OCI-LY7 (cell line): ENCODE measurements around the gene RAI2. TPM values are rescaled to one million over a fixed set of nuclear protein-coding genes. Genes with fewer than 3 reads are reported as not detected.

Experiments used
- Bru-seq: library from RNA; stranded (reverse); fragments of 400-500 nt; gene quantifications from one replicate; lab custom pipeline; 2021; lab: Mats Ljungman, UMichigan
- BruChase-seq, 2 experiments: library from RNA; stranded (reverse); fragments of 400-500 nt; gene quantifications; one replicate each; lab custom pipeline; 2021; lab: Mats Ljungman, UMichigan
- BruUV-seq: library from RNA; stranded (reverse); fragments of 400-500 nt; replicated peaks from 2 replicates; lab custom pipeline; 2021; lab: Mats Ljungman, UMichigan
- CTCF ChIA-PET: fragments of 300-600 bp; sonication (Branson Sonifier 250); formaldehyde crosslinking; loops from one replicate; lab custom pipeline; 2022; ENCODE audit warnings: antibody characterized with exemption; ENCODE audit not compliant: unreplicated experiment; lab: Charles Lee
- POLR2A ChIA-PET: fragments of 300-600 bp; sonication (Branson Sonifier 250); formaldehyde crosslinking; loops from one replicate; lab custom pipeline; 2022; ENCODE audit warnings: antibody characterized with exemption; lab: Charles Lee
- DNase-seq: peaks from one replicate; pipeline ENCODE4 v3.0.0-alpha.2; 2015; ENCODE audit warnings: low spot score
- H2AFZ ChIP-seq: fragments of 200-600 bp; sonication (generic), shearing (Covaris generic); 2 replicates; pipeline ENCODE4 v1.6.1; 2014; ENCODE audit warnings: mild to moderate bottlenecking, antibody characterized with exemption, low read length, moderate library complexity
- H3K27ac ChIP-seq: fragments of 200-600 bp; sonication (generic); 2 replicates; pipeline ENCODE4 v1.5.1; 2014; ENCODE audit warnings: mixed run types, low read depth, mild to moderate bottlenecking, moderate library complexity, low read length, inconsistent platforms; ENCODE audit not compliant: poor library complexity, severe bottlenecking
- H3K36me3 ChIP-seq: fragments of 200-600 bp; sonication (generic); 2 replicates; pipeline ENCODE4 v1.6.1; 2014; ENCODE audit warnings: mild to moderate bottlenecking, antibody characterized with exemption, low read length, moderate library complexity, mixed read lengths; ENCODE audit not compliant: insufficient read depth
- H3K4me1 ChIP-seq: fragments of 200-600 bp; sonication (generic); 2 replicates; pipeline ENCODE4 v1.5.1; 2014; ENCODE audit warnings: mild to moderate bottlenecking, low read length; ENCODE audit not compliant: insufficient read depth, poor library complexity, severe bottlenecking
- H3K4me2 ChIP-seq: fragments of 200-600 bp; sonication (generic); 2 replicates; pipeline ENCODE4 v1.6.1; 2014; ENCODE audit warnings: mild to moderate bottlenecking, low read length
- H3K4me3 ChIP-seq: fragments of 200-600 bp; sonication (generic); 2 replicates; pipeline ENCODE4 v1.5.1; 2014; ENCODE audit warnings: mild to moderate bottlenecking, low read depth, low read length; ENCODE audit not compliant: poor library complexity, severe bottlenecking
- H3K79me2 ChIP-seq: fragments of 200-600 bp; sonication (generic); 2 replicates; pipeline ENCODE4 v1.6.1; 2016; ENCODE audit warnings: low read depth, mild to moderate bottlenecking, low read length, moderate library complexity, mixed read lengths; ENCODE audit not compliant: insufficient read depth
- H3K9me2 ChIP-seq: fragments of 200-600 bp; sonication (generic); 2 replicates; pipeline ENCODE4 v1.6.1; 2016; ENCODE audit warnings: mild to moderate bottlenecking, low read length, mixed read lengths; ENCODE audit not compliant: insufficient read depth
- H3K9me3 ChIP-seq: fragments of 200-600 bp; sonication (generic); 2 replicates; pipeline ENCODE4 v1.6.1; 2014; ENCODE audit warnings: mild to moderate bottlenecking, mixed run types, low read length, mixed read lengths
- H4K20me1 ChIP-seq: fragments of 200-600 bp; sonication (generic); 2 replicates; pipeline ENCODE4 v1.6.1; 2014; ENCODE audit warnings: mild to moderate bottlenecking, antibody characterized with exemption, low read length, moderate library complexity, mixed read lengths; ENCODE audit not compliant: insufficient read depth
- CTCF ChIP-seq: fragments of 200-600 bp; sonication (generic); conservative IDR thresholded peaks from 2 replicates; pipeline ENCODE4 v1.5.1; 2014; ENCODE audit warnings: mild to moderate bottlenecking, antibody characterized with exemption, low read length, moderate library complexity, mixed read lengths
- EZH2phosphoT487 ChIP-seq: fragments of 200-600 bp; sonication (generic); IDR thresholded peaks from 2 replicates; pipeline ENCODE4 v1.6.1; 2018; ENCODE audit warnings: low read depth, borderline replicate concordance, mild to moderate bottlenecking, mixed run types, antibody characterized with exemption, low read length, moderate library complexity, mixed read lengths
- intact Hi-C: fragments of 100-400 bp; cut with micrococcal nuclease; formaldehyde crosslinking; loops from one replicate; pipeline ENCODE4 v1.10.0; 2022; ENCODE audit not compliant: unreplicated experiment
- long read RNA-seq: library from polyadenylated mRNA; stranded (forward); transcript quantifications from one replicate; pipeline ENCODE4 v2.0.0, GENCODE V29; 2022
- total RNA-seq, 2 experiments: library from RNA; depleted of rRNA in 1 of 2; stranded (reverse); fragments of >200 nt in 1 of 2; shearing (Covaris generic) in 1 of 2; gene quantifications; 2 replicates each; pipeline ENCODE4 v1.2.3, GENCODE V29; 2014 to 2022

RAI2 gene
- total RNA-seq (2014; rRNA removed; shearing (Covaris generic)) (not detected in 2 replicates), total RNA-seq (2022) (not detected in 2 replicates), Bru-seq, nascent RNA (not detected), BruChase-seq, experiment 1, labeled RNA remaining after a 6-hour chase (not detected), BruChase-seq, experiment 2, labeled RNA remaining after a 2-hour chase (not detected)
- long read RNA-seq, result 0 reads

GRCh38 chrX:17860811-17861488 is at the start of gene RAI2:
RAI2 (minus strand) TSS chrX:17861298; CDS start chrX:17802010, 59,288 bp downstream.
- TF ChIP-seq EZH2phosphoT487 (no peak), CTCF (no peak)
- CTCF ChIA-PET, result no interaction called here
- Histone ChIP-seq H3K9me2 (no peaks in the 10 kb centered on the region), H3K36me3 (no peaks in the 10 kb centered on the region), H3K4me2 (no peak within 1 kb of the TSS), H4K20me1 (no peaks in the 10 kb centered on the region), H3K9me3 (no peaks in the 10 kb centered on the region), H3K79me2 (no peaks in the 10 kb centered on the region), H3K4me3 (no peak within 1 kb of the TSS), H3K4me1 (no peaks in the 10 kb centered on the region), H2AFZ (no peak within 1 kb of the TSS), H3K27ac (no peak within 1 kb of the TSS)
- intact Hi-C loops, result no loop called here
- BruUV-seq, result no TSS peak
- no peak for DNase-seq
- POLR2A ChIA-PET, result no interaction called here

GRCh38 chrX:17888421-17888820 is 27.3 kb upstream of the RAI2 start:
- intact Hi-C loops, result no loop called here

More at GRCh38 chrX:17888421-17888820, 27.3 kb upstream of the RAI2 start:
- Histone ChIP-seq H3K9me3 (no peaks in the 10 kb centered on the region), H3K79me2 (no peaks in the 10 kb centered on the region), H3K4me3 (no peak overlapping the region), H3K36me3 (no peaks in the 10 kb centered on the region), H3K4me1 (no peaks in the 10 kb centered on the region), H3K27ac (no peak overlapping the region), H3K4me2 (no peak overlapping the region), H2AFZ (no peak overlapping the region), H3K9me2 (no peaks in the 10 kb centered on the region), H4K20me1 (no peaks in the 10 kb centered on the region)
- TF ChIP-seq CTCF, result no peak
- TF ChIP-seq EZH2phosphoT487, result no peak
- no TSS peak for BruUV-seq
- ChIA-PET POLR2A (interaction anchor here (1.0 kb wide), 1 partner anchor 13 kb away, joined by 3 read pairs; no protein-coding TSS in a partner anchor), CTCF (no interaction called here)
- no peak for DNase-seq
